NT2/D1 (cell line): ENCODE measurements around the gene CSF2RB.

Experiments
- YY1 ChIP-seq: IDR thresholded peaks from 2 replicates; pipeline ENCODE4 v1.6.1; 2011; ENCODE audit not compliant: insufficient read length, insufficient read depth
- ZNF274 ChIP-seq: IDR thresholded peaks from 2 replicates; pipeline ENCODE4 v1.6.1; 2011; ENCODE audit warnings: mild to moderate bottlenecking, low read depth, low read length

- no peak for TF ChIP-seq YY1
- TF ChIP-seq ZNF274 = no peak
Observed at GRCh38 chr22:36887162-36887561, 26.3 kb upstream of the CSF2RB start.
